Measurements from ENCODE around the gene TTC39B. TPM values are rescaled to one million over a fixed set of nuclear protein-coding genes. Genes with fewer than 3 reads are reported as not detected.

The TTC39B gene
- total RNA-seq, 1 donor from 2014 or later, result 8.5 TPM

DNA sequence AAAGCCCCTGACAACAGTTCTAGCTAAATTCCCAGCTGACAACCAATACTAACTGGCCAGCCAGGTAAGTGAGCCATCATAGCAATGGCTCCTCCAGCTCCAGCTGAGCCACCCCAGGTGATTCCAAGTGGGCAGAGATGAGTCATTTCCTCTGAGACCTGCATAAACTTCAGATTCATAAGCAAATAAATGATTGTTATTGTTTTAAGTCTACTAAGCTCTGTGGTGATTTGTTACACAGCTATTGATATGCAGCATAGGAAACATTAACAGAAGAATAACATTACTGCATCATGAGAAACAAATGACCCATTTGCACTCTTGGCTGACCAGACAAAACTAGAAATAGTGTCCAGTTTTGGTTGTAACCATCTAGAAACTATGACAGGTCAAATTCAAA is 60.3 kb downstream of the TTC39B start:
- H3K4me1 Mint-ChIP-seq (ENCODE audit: unreplicated experiment), result peaks cover 11% of the 10 kb centered on the region
- no peak overlapping the region for H3K4me3 Mint-ChIP-seq
- no peak for TF ChIP-seq CTCF (conservative IDR thresholded peaks at IDR 0.05)
- no peak for DNase-seq (ENCODE audit: extremely low spot score, unreplicated experiment)
- no peaks in the 10 kb centered on the region for H3K27me3 Mint-ChIP-seq
- H3K36me3 Mint-ChIP-seq, result no peaks in the 10 kb centered on the region
- no peaks in the 10 kb centered on the region for H3K9me3 Mint-ChIP-seq
- no peak overlapping the region for H3K27ac Mint-ChIP-seq

- no peaks in the 10 kb centered on the region for H3K27me3 Mint-ChIP-seq
- no peak for DNase-seq (ENCODE audit: extremely low spot score, unreplicated experiment)
- no peak overlapping the region for H3K27ac Mint-ChIP-seq
- H3K4me3 Mint-ChIP-seq, result no peak overlapping the region
- peaks cover 11% of the 10 kb centered on the region for H3K4me1 Mint-ChIP-seq (ENCODE audit: unreplicated experiment)
- TF ChIP-seq CTCF (conservative IDR thresholded peaks at IDR 0.05), result no peak
- H3K36me3 Mint-ChIP-seq, result no peaks in the 10 kb centered on the region
- H3K9me3 Mint-ChIP-seq, result no peaks in the 10 kb centered on the region
These were observed 60.8 kb downstream of the TTC39B start for GRCh38 chr9:15246243-15246642.

GRCh38 chr9:15244001-15244441 is 63.0 kb downstream of the TTC39B start:
- no peak overlapping the region for H3K27ac Mint-ChIP-seq

DNA sequence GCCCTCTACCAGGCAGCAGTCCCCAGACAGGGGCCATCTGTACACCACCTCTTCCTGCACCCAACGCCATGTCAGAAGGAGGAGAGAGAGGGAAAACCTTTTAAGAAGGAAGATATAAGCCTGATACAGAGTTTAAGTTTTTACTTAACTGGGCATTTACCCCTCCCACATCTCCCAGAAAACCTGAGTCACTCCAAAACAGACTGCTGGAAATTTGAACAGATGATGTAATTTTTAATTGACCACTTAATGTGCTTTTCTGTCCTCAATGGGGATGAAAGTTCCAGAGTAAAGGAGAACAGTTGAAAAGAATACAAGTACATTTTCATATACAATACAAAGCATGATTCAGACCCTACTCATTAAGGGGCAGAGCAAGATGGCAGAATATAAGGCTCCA is 63.9 kb downstream of the TTC39B start:
- DNase-seq (ENCODE audit: extremely low spot score, unreplicated experiment), result no peak
- Mint-ChIP-seq H3K4me1 (ENCODE audit: unreplicated experiment) (no peaks in the 10 kb centered on the region), H3K9me3 (peaks cover 2% of the 10 kb centered on the region), H3K27me3 (no peaks in the 10 kb centered on the region), H3K27ac (no peak overlapping the region), H3K4me3 (no peak overlapping the region), H3K36me3 (peaks cover 2% of the 10 kb centered on the region)
- no peak for TF ChIP-seq CTCF (conservative IDR thresholded peaks at IDR 0.05)

More at GRCh38 chr9:15244001-15244441, 63.0 kb downstream of the TTC39B start:
- H3K36me3 Mint-ChIP-seq, result no peaks in the 10 kb centered on the region
- DNase-seq (ENCODE audit: extremely low spot score, unreplicated experiment), result no peak
- no peaks in the 10 kb centered on the region for H3K27me3 Mint-ChIP-seq
- no peaks in the 10 kb centered on the region for H3K9me3 Mint-ChIP-seq
- no peak overlapping the region for H3K4me3 Mint-ChIP-seq
- peaks cover 3% of the 10 kb centered on the region for H3K4me1 Mint-ChIP-seq (ENCODE audit: unreplicated experiment)
- TF ChIP-seq CTCF (conservative IDR thresholded peaks at IDR 0.05), result no peak

DNA sequence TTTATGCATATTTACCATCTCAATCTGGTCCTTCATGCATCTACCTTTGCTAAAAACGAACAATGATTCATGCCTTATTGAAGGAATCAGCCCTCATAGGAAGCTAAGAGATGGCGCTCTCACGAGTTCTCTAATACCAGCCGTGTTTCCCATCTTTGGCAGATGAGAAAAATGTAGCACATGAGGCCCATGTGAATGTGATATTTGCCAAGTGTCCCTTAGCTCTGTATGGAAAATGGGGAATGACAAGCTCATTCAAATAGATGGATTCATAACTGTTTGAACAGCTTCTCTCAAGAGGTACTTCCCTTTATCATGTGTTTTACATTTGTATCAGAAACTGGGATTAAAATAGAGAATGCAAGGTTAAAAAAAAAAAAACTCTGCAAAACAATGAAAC is 66.1 kb downstream of the TTC39B start:
- H3K4me1 Mint-ChIP-seq (ENCODE audit: unreplicated experiment), result no peaks in the 10 kb centered on the region
- peaks cover 7% of the 10 kb centered on the region for H3K9me3 Mint-ChIP-seq
- no peaks in the 10 kb centered on the region for H3K27me3 Mint-ChIP-seq
- no peak overlapping the region for H3K4me3 Mint-ChIP-seq
- peaks cover 8% of the 10 kb centered on the region for H3K36me3 Mint-ChIP-seq
- no peak overlapping the region for H3K27ac Mint-ChIP-seq
- TF ChIP-seq CTCF (conservative IDR thresholded peaks at IDR 0.05), result no peak
- no peak for DNase-seq (ENCODE audit: extremely low spot score, unreplicated experiment)

DNA sequence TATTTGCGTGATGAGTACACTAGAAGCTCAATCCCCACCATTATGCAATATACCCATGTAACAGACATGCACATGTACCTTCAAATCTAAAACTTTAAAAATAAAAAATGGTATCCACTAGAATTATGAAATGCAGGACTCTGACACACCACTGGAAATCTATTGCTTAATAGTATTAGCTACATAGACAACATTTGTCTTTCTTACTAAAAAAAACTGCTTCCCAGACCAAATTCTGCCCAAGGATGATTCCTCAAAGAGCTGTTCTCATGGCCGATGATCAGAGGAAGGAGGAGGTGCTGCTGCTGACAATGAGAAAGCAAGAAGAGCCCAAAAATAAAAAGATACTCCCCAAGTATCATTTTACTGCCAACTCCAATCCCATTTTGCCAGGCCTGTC is 67.2 kb downstream of the TTC39B start:
- H3K27ac Mint-ChIP-seq, result no peak overlapping the region
- H3K9me3 Mint-ChIP-seq, result peaks cover 15% of the 10 kb centered on the region
- peaks cover 12% of the 10 kb centered on the region for H3K36me3 Mint-ChIP-seq
- no peak for TF ChIP-seq CTCF (conservative IDR thresholded peaks at IDR 0.05)
- no peak overlapping the region for H3K4me3 Mint-ChIP-seq
- no peak for DNase-seq (ENCODE audit: extremely low spot score, unreplicated experiment)
- no peaks in the 10 kb centered on the region for H3K4me1 Mint-ChIP-seq (ENCODE audit: unreplicated experiment)
- H3K27me3 Mint-ChIP-seq, result no peaks in the 10 kb centered on the region

Measured in type B pancreatic cell (in vitro differentiated cells).